K562 (cell line): ENCODE results near the gene ABHD14A. TPM values are rescaled to one million over a fixed set of nuclear protein-coding genes. Genes with fewer than 3 reads are reported as not detected.

Experiments
- ATAC-seq: fragments of 200-7000 bp; cut with Tn5 transposase; 3 replicates; pipeline ENCODE4 v1.9.1; 2020; ENCODE audit warnings: moderate library complexity
- BruUV-seq: library from RNA; stranded (reverse); fragments of 400-500 nt; replicated peaks from 2 replicates; lab custom pipeline; 2021; lab: Mats Ljungman, UMichigan
- CTCF ChIA-PET: fragments of 300-600 bp; formaldehyde crosslinking; extraction: SDS; loops from one replicate; lab custom pipeline; 2021; ENCODE audit warnings: low intra/inter-chr PET ratio; lab: Yijun Ruan, JAX
- POLR2A ChIA-PET: fragments of 300-600, 350-650 bp; sonication (Branson Sonifier 250); formaldehyde crosslinking; extraction: SDS; loops from one replicate; lab custom pipeline; 2021; ENCODE audit warnings: antibody characterized with exemption, inconsistent platforms; lab: Yijun Ruan, JAX
- DNase-seq, 4 experiments: peaks; one replicate each; pipeline versions ENCODE4 v3.0.0 to v3.0.0-alpha.2; 2011 to 2018; ENCODE audit warnings: low spot score in 3 of 4, mixed read lengths in 3 of 4; ENCODE audit errors: extremely low read depth in 1 of 4
- FAIRE-seq: peaks from 2 replicates; lab custom pipeline; 2011; peaks lifted over from hg19 to GRCh38; lab: Jason Lieb, UNC
- H2AFZ ChIP-seq: 2 replicates; pipeline ENCODE4 v1.6.0; 2011; ENCODE audit warnings: low read depth, low read length, control low read depth, inconsistent platforms
- H3K27ac ChIP-seq: fragments of 200-600 bp; 3 replicates; pipeline ENCODE4 v1.8.0; 2011; ENCODE audit warnings: low read depth, mild to moderate bottlenecking, control low read depth, inconsistent platforms, low read length, moderate library complexity, mixed read lengths; ENCODE audit errors: extremely low read depth
- H3K27me3 ChIP-seq, 2 experiments: fragments of 300-600 bp in 1 of 2; 2 replicates in 1 of 2; 3 replicates in 1 of 2; pipeline versions ENCODE4 v1.6.0 to v1.8.0; 2011; ENCODE audit warnings: inconsistent platforms in 2 of 2, low read length in 2 of 2, mild to moderate bottlenecking in 1 of 2, mixed read lengths in 1 of 2, moderate library complexity in 1 of 2; ENCODE audit not compliant: control insufficient read depth in 2 of 2, insufficient read depth in 2 of 2
- H3K36me3 ChIP-seq: fragments of 300-600 bp; 3 replicates; pipeline ENCODE4 v1.8.0; 2011; ENCODE audit warnings: mild to moderate bottlenecking, low read length, inconsistent platforms; ENCODE audit not compliant: control insufficient read depth, insufficient read depth
- H3K4me1 ChIP-seq, 2 experiments: fragments of 200-600 bp in 1 of 2; replicated peaks in 1 of 2; 2 replicates in 1 of 2; 3 replicates in 1 of 2; pipeline versions ENCODE4 v1.5.1 to v1.8.0; 2011; ENCODE audit warnings: inconsistent platforms in 2 of 2, low read length in 2 of 2, mild to moderate bottlenecking in 1 of 2, mixed read lengths in 1 of 2, moderate library complexity in 1 of 2; ENCODE audit not compliant: control insufficient read depth in 2 of 2, insufficient read depth in 2 of 2
- H3K4me2 ChIP-seq: 2 replicates; pipeline ENCODE4 v1.6.1; 2011; ENCODE audit warnings: low read length, control low read depth, inconsistent platforms, mixed read lengths; ENCODE audit not compliant: insufficient read depth
- H3K4me3 ChIP-seq: fragments of 200-600 bp; sonication (generic), shearing (Covaris generic); 2 replicates; pipeline ENCODE4 v1.5.1; 2016; ENCODE audit warnings: control low read depth, inconsistent platforms
- H3K79me2 ChIP-seq: fragments of 200-600 bp; 3 replicates; pipeline ENCODE4 v1.8.0; 2011; ENCODE audit warnings: low read length, inconsistent platforms; ENCODE audit not compliant: control insufficient read depth, insufficient read depth
- H3K9ac ChIP-seq, 2 experiments: 2 replicates each; pipeline versions ENCODE4 v1.6.0 to v1.6.1; 2011; ENCODE audit warnings: low read depth in 2 of 2, low read length in 2 of 2, control low read depth in 1 of 2, inconsistent platforms in 1 of 2, mild to moderate bottlenecking in 1 of 2, mixed read lengths in 1 of 2; ENCODE audit not compliant: insufficient read depth in 1 of 2
- H3K9me1 ChIP-seq: one replicate; pipeline ENCODE4 v1.6.0; 2011; ENCODE audit warnings: inconsistent platforms, mild to moderate bottlenecking, low read length, moderate library complexity; ENCODE audit not compliant: control insufficient read depth, insufficient read depth
- H3K9me3 ChIP-seq: replicated peaks from 2 replicates; pipeline ENCODE4 v1.5.1; 2011; ENCODE audit warnings: low read depth, low read length, inconsistent platforms; ENCODE audit not compliant: control insufficient read depth, insufficient read depth
- H4K20me1 ChIP-seq: replicated peaks from 2 replicates; pipeline ENCODE4 v1.6.1; 2011; ENCODE audit warnings: low read length, inconsistent platforms, mixed read lengths; ENCODE audit not compliant: control insufficient read depth, insufficient read depth
- CEBPB ChIP-seq: fragments of 450-650 bp; IDR thresholded peaks from 2 replicates; pipeline ENCODE4 v1.6.1; 2016; ENCODE audit warnings: missing genetic modification characterization, missing compliant biosample characterization
- CEBPZ ChIP-seq: fragments of 150-350 bp; IDR thresholded peaks from 2 replicates; pipeline ENCODE4 v1.6.1; 2014; ENCODE audit warnings: low read depth, mild to moderate bottlenecking, low read length, borderline replicate concordance
- ETS1 ChIP-seq: conservative IDR thresholded peaks from 2 replicates; pipeline ENCODE4 v1.6.1; 2011; ENCODE audit warnings: low read depth, mild to moderate bottlenecking, low read length; ENCODE audit not compliant: control insufficient read depth
- FOXP1 ChIP-seq: sonication (generic); formaldehyde crosslinking; IDR thresholded peaks from 2 replicates; pipeline ENCODE4 v1.8.0; 2022; ENCODE audit warnings: mild to moderate bottlenecking, missing genetic modification reagents
- GATAD2B ChIP-seq: fragments of 450-650 bp; IDR thresholded peaks from 2 replicates; pipeline ENCODE4 v1.6.1; 2017; ENCODE audit warnings: mild to moderate bottlenecking, borderline replicate concordance
- HDAC8 ChIP-seq: fragments of 450-650 bp; IDR thresholded peaks from 2 replicates; pipeline ENCODE4 v1.6.1; 2016; ENCODE audit warnings: mild to moderate bottlenecking, missing genetic modification characterization, moderate library complexity, missing compliant biosample characterization
- MBD2 ChIP-seq: sonication (generic); IDR thresholded peaks from 2 replicates; pipeline ENCODE4 v1.6.1; 2016; ENCODE audit warnings: low read depth, borderline replicate concordance
- MYBL2 ChIP-seq, 2 experiments: fragments of 450-650 bp in 1 of 2; sonication (generic) in 1 of 2; formaldehyde crosslinking in 1 of 2; IDR thresholded peaks; 2 replicates each; pipeline versions ENCODE4 v1.6.1 to v1.8.1; 2017 to 2022; ENCODE audit warnings: borderline replicate concordance in 1 of 2, inconsistent platforms in 1 of 2, low read depth in 1 of 2, mild to moderate bottlenecking in 1 of 2, missing genetic modification reagents in 1 of 2, moderate library complexity in 1 of 2
- NCOA6 ChIP-seq: fragments of 450-650 bp; IDR thresholded peaks from 2 replicates; pipeline ENCODE4 v1.6.1; 2017; ENCODE audit warnings: mild to moderate bottlenecking
- PATZ1 ChIP-seq: fragments of 250-450 bp; sonication (Bioruptor Pico); IDR thresholded peaks from 2 replicates; pipeline ENCODE4 v1.5.0; 2020; ENCODE audit warnings: mild to moderate bottlenecking, borderline replicate concordance
- TAL1 ChIP-seq: fragments of 450-650 bp; IDR thresholded peaks from 2 replicates; pipeline ENCODE4 v1.6.1; 2016; ENCODE audit warnings: mild to moderate bottlenecking
- TRIM24 ChIP-seq, 2 experiments: fragments of 450-650 bp; IDR thresholded peaks; 2 replicates each; pipeline ENCODE4 v1.6.1; 2016
- XRCC5 ChIP-seq: fragments of 200-400 bp; formaldehyde crosslinking; IDR thresholded peaks from 2 replicates; pipeline ENCODE4 v1.6.1; 2017; ENCODE audit warnings: low read depth, mild to moderate bottlenecking, low read length
- ZNF347 ChIP-seq: fragments of 450-650 bp; formaldehyde crosslinking; IDR thresholded peaks from 2 replicates; pipeline ENCODE4 v1.4.0; 2020; ENCODE audit warnings: low read depth, mild to moderate bottlenecking, moderate library complexity
- ZNF507 ChIP-seq: conservative IDR thresholded peaks from 2 replicates; pipeline ENCODE4 v1.6.1; 2017; ENCODE audit warnings: missing genetic modification characterization, missing compliant biosample characterization
- WGBS: fragments of 100-300 bp; shearing (Covaris generic); methylation state at CpG from one replicate; pipeline ENCODE4 v1.1.6; 2016; ENCODE audit warnings: low coverage, mixed read lengths; ENCODE audit not compliant: insufficient coverage; ENCODE audit errors: missing lambda C conversion rate; 5-methylcytosine and 5-hydroxymethylcytosine counted together
- in situ Hi-C: fragments of 300-500 bp; cut with MboI; formaldehyde crosslinking; loops from 4 replicates; pipeline ENCODE4 v1.15.0; 2018; ENCODE audit warnings: inconsistent platforms, mixed read lengths
- intact Hi-C: fragments of 100-400 bp; cut with micrococcal nuclease; formaldehyde crosslinking; loops from 2 replicates; pipeline ENCODE4 v1.14.2; 2022
- polyA plus RNA-seq, 8 experiments: library from polyadenylated mRNA; depleted of rRNA in 4 of 8; stranded (reverse) in 5 of 8; unstranded in 3 of 8; fragments of >200 nt; fragmentation: Nextera tagmentation in 2 of 8; fragmentation: Illumina TruSeq in 1 of 8; extraction: Ambion mirVana in 2 of 8; extraction: Trizol in 1 of 8; gene quantifications; 2 replicates each; pipeline versions ENCODE4 v1.2.1 to v1.2.3, GENCODE V29; 2011 to 2014; ENCODE audit warnings: inconsistent platforms in 1 of 8, missing spikeins in 1 of 8
- total RNA-seq, 7 experiments: library from RNA; depleted of rRNA in 6 of 7; stranded (reverse); fragments of >200 nt in 6 of 7; fragmentation: Illumina TruSeq in 2 of 7; extraction: Trizol in 2 of 7; gene quantifications; 2 replicates each; pipeline versions ENCODE4 v1.2.1 to v1.2.3, GENCODE V29; 2011 to 2021; ENCODE audit warnings: low replicate concordance in 1 of 7

ABHD14A gene
- total and polyA plus RNA-seq, 9 of the 15 experiments (the other 6 are each of a cell fraction or from before 2014, with no cell fraction given), result 0.90 to 10.5 (median 8.3) TPM

GRCh38 chr3:51928438-51928837, 46.4 kb upstream of the ABHD14A start:
- ATAC-seq, result no peak

More at GRCh38 chr3:51928438-51928837, 46.4 kb upstream of the ABHD14A start:
- intact Hi-C loops, result no loop called here
- no peak for DNase-seq
- BruUV-seq, result no TSS peak
- no peaks in the 10 kb centered on the region for H3K4me1 ChIP-seq
- no peaks in the 10 kb centered on the region for H4K20me1 ChIP-seq
- in situ Hi-C loops, result no loop called here
- peaks cover 5% of the 10 kb centered on the region; the same call in 1 of the 3 replicates for H3K36me3 ChIP-seq
- no peak overlapping the region for H3K27ac ChIP-seq
- H3K27me3 ChIP-seq, result no peaks in the 10 kb centered on the region
- H3K9ac ChIP-seq, result no peak overlapping the region
- H3K4me2 ChIP-seq, result no peak overlapping the region
- no peak overlapping the region for H2AFZ ChIP-seq
- no peak for FAIRE-seq
- H3K9me1 ChIP-seq, result no peaks in the 10 kb centered on the region
- ChIA-PET POLR2A (no interaction called here), CTCF (no interaction called here)
- no peak overlapping the region for H3K4me3 ChIP-seq
- 4% methylated on average over 6 of the region's 7 CpGs for WGBS
- TF ChIP-seq GATAD2B (no peak), MBD2 (no peak), NCOA6 (no peak), XRCC5 (no peak), CEBPB (tag) (no peak), ZNF507 (tag) (no peak), TAL1 (no peak), TRIM24 (IDR thresholded peaks at IDR 0.05) (no peak), ETS1 (no peak), ZNF347 (CRISPR knock-in tag) (no peak), FOXP1 (CRISPR knock-in tag) (no peak), PATZ1 (CRISPR knock-in tag) (no peak), HDAC8 (tag) (no peak), CEBPZ (no peak), MYBL2 (IDR thresholded peaks at IDR 0.05; ENCODE audit: low read depth) (no peak), MYBL2 (CRISPR knock-in tag; IDR thresholded peaks at IDR 0.05; ENCODE audit: borderline replicate concordance) (no peak)
- TF ChIP-seq, all 486 proteins: peak for 0
- no peaks in the 10 kb centered on the region for H3K79me2 ChIP-seq
- no peaks in the 10 kb centered on the region for H3K9me3 ChIP-seq
